HG03103 (cell line): ENCODE data around the gene EPHB4.

ENCODE experiments used
- ATAC-seq: cut with Tn5 transposase; IDR thresholded peaks from one replicate; pipeline ENCODE4 v1.9.1; 2021; ENCODE audit warnings: low read depth; ENCODE audit not compliant: unreplicated experiment

EPHB4 gene

DNA sequence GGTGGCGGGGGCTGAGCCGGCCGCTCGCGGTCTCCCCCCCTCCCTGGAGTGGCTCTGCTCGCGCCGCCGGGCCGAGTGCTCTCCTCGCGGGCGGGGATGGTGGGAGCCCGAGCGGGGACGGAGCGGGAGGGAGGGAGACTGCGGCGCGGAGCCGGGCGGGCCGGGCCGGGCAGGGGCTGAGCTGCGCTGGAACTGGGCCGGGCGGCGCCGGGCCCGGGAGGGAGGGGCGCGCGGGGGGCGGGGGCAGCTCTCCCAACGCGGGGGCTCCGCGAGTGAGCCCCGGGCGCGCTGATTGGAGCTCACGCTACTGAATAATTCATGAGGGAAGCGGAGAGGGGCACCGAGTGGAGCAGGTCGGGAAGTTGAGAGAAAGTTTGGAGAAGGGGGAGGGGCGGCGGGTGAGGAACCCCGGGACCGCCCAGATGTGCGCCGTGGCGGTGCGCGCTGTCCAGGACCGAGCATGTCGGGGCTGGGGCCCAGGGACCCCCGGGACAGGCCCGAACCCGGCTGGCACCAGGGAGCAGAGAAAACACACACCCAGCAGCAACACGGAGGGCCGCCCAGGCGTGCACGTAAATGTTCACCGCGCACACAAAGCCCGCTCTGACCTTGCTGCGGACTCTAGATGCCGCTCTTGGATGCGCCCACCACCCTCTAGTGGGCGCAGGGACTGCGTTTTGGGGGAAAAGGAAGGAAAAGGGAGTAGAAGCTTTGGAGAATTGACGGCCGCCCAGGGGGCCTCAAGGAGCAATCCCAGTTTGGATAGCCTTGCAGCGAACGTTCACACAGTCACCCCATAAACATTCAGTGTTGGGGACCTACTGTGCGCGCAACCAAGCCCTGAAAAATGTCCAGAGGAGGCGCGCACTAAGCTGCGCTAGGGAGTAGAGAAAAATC is at the start of gene EPHB4:
TSS of gene EPHB4 (minus strand) at position 194 of the 897 bp plus-strand sequence. CDS start 493 bp downstream, outside the sequence.
- ATAC-seq: no peak

GRCh38 chr7:100875356-100875751 is 48.0 kb upstream of the EPHB4 start:
- ATAC-seq: peak; percentile 13

- ATAC-seq: peak; percentile 86
These were observed 47.4 kb upstream of the EPHB4 start, which contains the start of gene SRRT for GRCh38 chr7:100874577-100875355. TSS of gene SRRT (plus strand) at chr7:100875103. CDS start at chr7:100875591, 488 bp downstream.

- ATAC-seq: no peak
These were observed 46.9 kb upstream of the EPHB4 start for GRCh38 chr7:100874300-100874576.

GRCh38 chr7:100873599-100874299 is 46.4 kb upstream of the EPHB4 start:
- no peak for ATAC-seq

DNA sequence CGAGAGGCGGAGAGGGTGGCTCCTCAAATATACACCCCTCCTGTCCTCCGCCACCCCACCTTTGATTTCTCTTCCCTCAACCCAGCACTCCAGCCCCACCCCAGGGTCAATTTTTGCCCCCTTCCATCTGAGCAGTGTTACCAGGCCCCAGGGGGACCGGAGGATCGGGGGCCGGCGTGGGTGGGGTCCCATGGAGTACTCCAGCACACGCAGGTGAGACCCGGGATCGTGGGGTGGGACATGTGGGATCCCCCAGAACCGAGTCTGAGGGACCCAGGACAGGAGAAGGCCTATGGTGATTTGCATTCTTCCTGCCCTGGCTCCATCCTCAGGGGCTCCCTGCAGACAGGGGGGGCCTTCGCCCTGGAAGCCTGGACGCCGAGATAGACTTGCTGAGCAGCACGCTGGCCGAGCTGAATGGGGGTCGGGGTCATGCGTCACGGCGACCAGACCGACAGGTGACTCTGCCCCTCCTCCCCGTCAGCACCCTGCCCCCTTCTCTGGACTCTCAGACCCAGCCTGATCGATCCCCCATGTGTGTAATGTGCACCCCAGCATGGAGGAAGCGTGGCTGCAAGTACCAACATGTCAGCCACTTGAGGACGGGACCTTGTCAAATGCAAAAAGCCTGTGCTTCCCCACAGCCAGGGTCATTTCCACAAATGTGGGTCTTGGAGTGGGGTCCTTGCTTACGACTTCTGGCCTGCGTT is 40.6 kb upstream of the EPHB4 start:
- no peak for ATAC-seq

GRCh38 chr7:100867040-100867775 is 39.9 kb upstream of the EPHB4 start, which contains the start of gene TRIP6:
TSS of gene TRIP6 (plus strand) at chr7:100867387. CDS start at chr7:100867498, 111 bp downstream.
- ATAC-seq: peak; percentile 36

DNA sequence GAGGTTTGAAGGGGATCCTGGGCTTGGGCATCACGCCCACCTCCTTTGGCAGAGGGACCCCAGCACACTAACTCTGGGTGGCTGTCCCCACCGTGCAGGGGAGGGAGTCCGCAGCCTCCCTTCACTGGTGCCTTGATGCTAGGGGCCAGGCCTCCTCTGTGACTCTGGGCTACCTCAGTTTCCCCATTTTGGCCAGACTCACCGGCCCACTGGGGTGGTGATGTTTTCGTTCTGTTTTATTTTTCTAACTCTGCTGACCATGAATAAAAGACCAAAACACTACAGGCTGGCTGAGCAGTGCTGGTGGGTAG is 39.4 kb upstream of the EPHB4 start:
- no peak for ATAC-seq

GRCh38 chr7:100865938-100866728 is 38.8 kb upstream of the EPHB4 start:
- no peak for ATAC-seq

DNA sequence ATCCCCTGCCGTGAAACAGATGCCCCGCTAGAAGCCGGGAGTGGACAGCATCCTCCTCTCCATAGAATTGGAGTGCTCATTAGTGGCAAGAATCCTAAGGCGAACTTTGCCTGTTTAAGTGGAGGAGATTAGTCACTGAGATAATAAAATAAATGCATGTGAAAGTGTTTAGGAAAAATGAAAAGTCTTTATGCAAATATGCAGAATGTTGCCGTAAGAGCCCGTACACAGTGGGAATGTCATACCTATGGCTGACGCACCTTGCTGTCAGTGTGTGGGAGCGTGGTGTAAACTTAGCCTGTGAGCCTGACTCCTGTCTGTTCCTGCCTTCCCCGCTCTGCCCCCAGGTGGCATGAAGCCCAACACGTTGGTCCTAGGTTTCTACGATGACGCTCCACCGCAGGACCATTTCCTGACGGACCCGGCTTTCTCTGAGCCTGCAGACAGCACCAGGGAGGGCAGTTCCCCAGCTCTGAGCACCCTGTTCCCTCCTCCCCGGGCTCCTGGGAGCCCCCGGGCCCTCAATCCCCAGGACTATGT is 38.1 kb upstream of the EPHB4 start:
- no peak for ATAC-seq

DNA sequence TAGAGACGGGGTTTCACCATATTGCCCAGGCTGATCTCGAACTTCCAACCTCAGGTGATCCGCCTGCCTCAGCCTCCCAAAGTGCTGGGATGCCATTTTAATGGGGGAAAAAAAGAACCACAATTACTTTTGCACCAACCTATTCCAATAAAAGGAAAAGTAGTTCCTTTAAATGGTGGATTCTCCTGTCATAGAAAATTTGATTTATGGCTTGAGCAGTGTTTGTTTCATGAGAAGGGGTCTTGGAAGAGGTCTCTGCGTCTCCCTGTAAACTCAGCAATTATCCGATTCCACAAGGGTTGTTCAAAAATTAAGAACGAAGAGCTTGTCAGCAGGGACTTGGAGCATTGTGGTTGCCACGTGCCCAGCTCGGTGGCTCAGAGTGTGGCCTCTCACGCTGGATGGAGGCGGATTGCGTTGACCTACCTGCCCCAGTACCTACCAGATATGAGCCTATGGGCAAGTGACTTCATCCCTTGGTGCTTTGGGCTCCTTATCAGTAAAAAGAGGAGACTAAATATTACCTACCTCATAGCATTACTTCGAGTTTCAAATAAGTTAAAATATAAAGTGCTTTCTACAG is 37.0 kb upstream of the EPHB4 start:
- ATAC-seq: no peak

GRCh38 chr7:100863406-100863950 is 36.2 kb upstream of the EPHB4 start:
- ATAC-seq: no peak

GRCh38 chr7:100861616-100861985 is 34.3 kb upstream of the EPHB4 start:
- no peak for ATAC-seq

DNA sequence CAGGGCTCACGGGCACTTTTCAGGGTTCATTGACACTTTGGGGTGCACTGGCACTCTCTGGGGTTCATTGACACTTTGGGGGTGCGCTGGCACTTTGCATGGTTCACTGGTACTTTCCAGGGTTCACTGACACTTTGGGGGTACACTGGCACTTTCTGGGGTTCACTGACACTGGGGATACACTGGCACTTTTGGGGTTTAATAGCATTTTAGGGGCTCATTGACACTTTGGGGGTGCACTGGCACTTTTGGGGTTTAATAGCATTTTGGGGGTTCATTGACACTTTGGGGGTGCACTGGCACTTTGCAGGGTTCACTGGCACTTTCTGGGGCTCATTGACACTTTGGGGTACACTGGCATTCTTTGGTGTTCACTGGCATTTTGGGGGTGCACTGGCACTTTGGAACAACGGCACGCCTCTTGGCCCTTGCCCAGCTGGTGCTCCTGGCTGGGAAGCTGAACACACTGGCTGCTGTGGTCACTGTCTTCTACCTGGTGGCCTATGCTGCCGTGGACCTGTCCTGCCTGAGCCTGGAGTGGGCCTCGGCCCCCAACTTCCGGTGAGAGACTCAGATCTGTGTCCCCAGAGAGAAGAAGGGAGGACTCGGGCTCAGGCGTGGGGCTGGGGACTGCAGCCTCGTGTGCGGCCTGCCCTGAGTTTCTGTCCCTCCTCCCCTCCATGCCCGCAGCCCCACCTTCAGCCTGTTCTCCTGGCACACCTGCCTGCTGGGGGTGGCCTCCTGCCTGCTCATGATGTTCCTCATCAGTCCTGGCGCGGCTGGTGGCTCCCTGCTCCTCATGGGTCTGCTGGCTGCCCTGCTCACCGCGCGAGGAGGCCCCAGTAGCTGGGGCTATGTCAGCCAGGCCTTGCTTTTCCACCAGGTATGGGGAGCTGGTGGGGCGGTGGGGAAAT is 33.6 kb upstream of the EPHB4 start:
- ATAC-seq: no peak

DNA sequence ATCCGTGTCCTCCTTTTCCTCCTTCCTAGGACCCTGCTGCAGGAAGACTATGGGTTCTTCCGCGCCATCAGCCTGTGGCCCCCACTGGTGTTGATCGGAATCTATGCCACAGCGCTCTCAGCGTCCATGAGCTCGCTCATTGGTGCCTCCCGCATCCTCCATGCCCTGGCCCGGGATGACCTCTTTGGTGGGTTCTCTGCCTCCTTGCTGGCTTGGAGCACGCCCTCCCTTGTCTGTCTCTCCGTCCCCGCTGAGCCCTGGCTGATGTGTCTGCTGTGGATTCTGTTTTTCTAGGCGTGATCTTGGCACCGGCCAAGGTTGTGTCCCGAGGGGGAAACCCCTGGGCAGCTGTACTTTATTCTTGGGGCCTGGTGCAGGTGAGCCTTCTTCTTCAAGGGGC is 32.5 kb upstream of the EPHB4 start:
- ATAC-seq: no peak

DNA sequence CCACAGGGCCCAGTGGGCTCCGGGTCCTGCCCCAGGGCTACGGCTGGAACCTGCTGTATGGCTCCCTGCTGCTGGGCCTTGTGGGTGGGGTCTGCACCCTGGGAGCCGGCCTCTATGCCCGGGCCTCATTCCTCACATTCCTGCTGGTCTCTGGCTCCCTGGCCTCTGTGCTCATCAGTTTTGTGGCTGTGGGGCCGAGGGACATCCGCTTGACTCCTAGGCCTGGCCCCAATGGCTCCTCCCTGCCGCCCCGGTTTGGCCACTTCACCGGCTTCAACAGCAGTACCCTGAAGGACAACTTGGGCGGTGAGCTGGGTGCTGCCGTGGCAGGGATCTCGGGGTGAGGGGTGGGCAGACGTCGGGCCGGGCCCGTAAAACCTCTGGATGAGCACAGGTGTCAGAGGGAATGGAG is 29.6 kb upstream of the EPHB4 start:
- ATAC-seq: no peak

- no peak for ATAC-seq
These were observed 28.2 kb upstream of the EPHB4 start for GRCh38 chr7:100855515-100855914.
